Loucy (cell line): Measurements from ENCODE around the gene THYN1.

ENCODE experiments used
- H2AFZ ChIP-seq: fragments of 200-600 bp; sonication (generic); 2 replicates; pipeline ENCODE4 v1.6.0; 2016; ENCODE audit warnings: antibody characterized with exemption, mild to moderate bottlenecking, low read length, moderate library complexity
- H3F3A ChIP-seq: fragments of 200-600 bp; 2 replicates; pipeline ENCODE4 v1.6.0; 2016; ENCODE audit warnings: antibody characterized with exemption, low read depth, mild to moderate bottlenecking
- H3K27me3 ChIP-seq: fragments of 200-600 bp; sonication (generic); 2 replicates; pipeline ENCODE4 v1.6.1; 2014; ENCODE audit warnings: low read length, mild to moderate bottlenecking; ENCODE audit not compliant: insufficient read depth, poor library complexity, severe bottlenecking
- H3K36me3 ChIP-seq: fragments of 200-600 bp; sonication (generic); 2 replicates; pipeline ENCODE4 v1.6.1; 2016; ENCODE audit warnings: low read length; ENCODE audit not compliant: insufficient read depth
- H3K4me1 ChIP-seq: fragments of 200-600 bp; sonication (generic); 2 replicates; pipeline ENCODE4 v1.5.1; 2014; ENCODE audit warnings: low read length, mild to moderate bottlenecking; ENCODE audit not compliant: insufficient read depth, poor library complexity, severe bottlenecking
- H3K4me2 ChIP-seq: fragments of 200-600 bp; sonication (generic); 2 replicates; pipeline ENCODE4 v1.6.0; 2014; ENCODE audit warnings: antibody characterized with exemption, low read length, low read depth, mild to moderate bottlenecking; ENCODE audit not compliant: poor library complexity, severe bottlenecking
- H3K4me3 ChIP-seq: fragments of 200-600 bp; sonication (generic); 2 replicates; pipeline ENCODE4 v1.5.1; 2014; ENCODE audit warnings: low read length, mild to moderate bottlenecking, mixed read lengths; ENCODE audit not compliant: poor library complexity, severe bottlenecking
- H3K79me2 ChIP-seq: fragments of 200-600 bp; sonication (generic); 2 replicates; pipeline ENCODE4 v1.6.1; 2014; ENCODE audit warnings: low read length; ENCODE audit not compliant: insufficient read depth
- H3K9ac ChIP-seq: fragments of 200-600 bp; sonication (generic); 2 replicates; pipeline ENCODE4 v1.6.0; 2014; ENCODE audit warnings: mild to moderate bottlenecking, low read depth, low read length, moderate library complexity; ENCODE audit not compliant: poor library complexity, severe bottlenecking
- H3K9me2 ChIP-seq: fragments of 200-600 bp; sonication (generic); replicated peaks from 2 replicates; pipeline ENCODE4 v1.6.1; 2016; ENCODE audit warnings: low read depth, low read length, mixed read lengths
- H3K9me3 ChIP-seq: fragments of 200-600 bp; sonication (generic); 2 replicates; pipeline ENCODE4 v1.6.1; 2014; ENCODE audit warnings: mild to moderate bottlenecking, antibody characterized with exemption, low read length, low read depth; ENCODE audit not compliant: insufficient read depth
- H4K20me1 ChIP-seq: fragments of 200-600 bp; sonication (generic); 2 replicates; pipeline ENCODE4 v1.6.0; 2014; ENCODE audit warnings: antibody characterized with exemption, low read length, mild to moderate bottlenecking; ENCODE audit not compliant: insufficient read depth, poor library complexity, severe bottlenecking
- EZH2phosphoT487 ChIP-seq: fragments of 200-600 bp; IDR thresholded peaks from 2 replicates; pipeline ENCODE4 v1.6.1; 2018; ENCODE audit warnings: antibody characterized with exemption, mild to moderate bottlenecking, moderate library complexity, borderline replicate concordance
- TF ChIP-seq, protein P1 (sequence below): fragments of 200-600 bp; sonication (generic); conservative IDR thresholded peaks from 2 replicates; pipeline ENCODE4 v1.5.1; 2014; ENCODE audit warnings: mild to moderate bottlenecking, antibody characterized with exemption, low read length

The THYN1 gene

DNA sequence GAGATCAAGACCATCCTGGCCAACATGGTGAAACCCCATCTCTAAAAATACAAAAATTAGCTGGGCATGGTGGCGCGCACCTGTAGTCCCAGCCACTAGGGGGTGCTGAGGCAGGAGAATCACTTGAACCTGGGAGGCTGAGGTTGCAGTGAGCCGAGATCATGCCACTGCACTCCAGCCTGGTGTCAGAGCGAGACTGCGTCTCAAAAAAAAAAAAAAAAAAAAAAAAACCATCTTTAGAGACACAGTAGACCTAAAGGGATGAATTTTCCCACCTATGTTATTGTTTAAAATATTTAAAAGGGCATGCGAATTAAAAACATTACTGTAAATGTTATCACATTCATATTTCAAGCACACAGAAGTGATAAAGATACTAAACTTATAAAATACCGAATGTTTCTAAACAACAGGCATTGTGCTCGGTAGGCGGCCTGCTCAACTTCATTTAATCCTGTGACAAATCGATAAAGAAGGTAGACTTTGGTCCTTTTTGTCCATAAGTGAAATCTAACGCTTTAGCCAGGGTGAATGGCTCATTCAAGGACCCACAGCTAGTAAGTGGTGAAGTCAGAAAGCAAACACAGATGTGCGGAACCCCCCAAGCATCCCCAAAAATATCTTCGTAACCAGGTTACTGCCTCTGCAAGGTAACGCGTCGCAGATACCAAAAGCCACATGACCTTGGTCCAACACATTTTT, 45.5 kb downstream of the THYN1 start:
- peaks cover 5% of the 10 kb centered on the region; the same call in 1 of the 2 replicates for H3F3A ChIP-seq
- no peak overlapping the region for H3K4me3 ChIP-seq
- no peak for TF ChIP-seq EZH2phosphoT487
- TF ChIP-seq, protein P1, sequence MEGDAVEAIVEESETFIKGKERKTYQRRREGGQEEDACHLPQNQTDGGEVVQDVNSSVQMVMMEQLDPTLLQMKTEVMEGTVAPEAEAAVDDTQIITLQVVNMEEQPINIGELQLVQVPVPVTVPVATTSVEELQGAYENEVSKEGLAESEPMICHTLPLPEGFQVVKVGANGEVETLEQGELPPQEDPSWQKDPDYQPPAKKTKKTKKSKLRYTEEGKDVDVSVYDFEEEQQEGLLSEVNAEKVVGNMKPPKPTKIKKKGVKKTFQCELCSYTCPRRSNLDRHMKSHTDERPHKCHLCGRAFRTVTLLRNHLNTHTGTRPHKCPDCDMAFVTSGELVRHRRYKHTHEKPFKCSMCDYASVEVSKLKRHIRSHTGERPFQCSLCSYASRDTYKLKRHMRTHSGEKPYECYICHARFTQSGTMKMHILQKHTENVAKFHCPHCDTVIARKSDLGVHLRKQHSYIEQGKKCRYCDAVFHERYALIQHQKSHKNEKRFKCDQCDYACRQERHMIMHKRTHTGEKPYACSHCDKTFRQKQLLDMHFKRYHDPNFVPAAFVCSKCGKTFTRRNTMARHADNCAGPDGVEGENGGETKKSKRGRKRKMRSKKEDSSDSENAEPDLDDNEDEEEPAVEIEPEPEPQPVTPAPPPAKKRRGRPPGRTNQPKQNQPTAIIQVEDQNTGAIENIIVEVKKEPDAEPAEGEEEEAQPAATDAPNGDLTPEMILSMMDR = peak; percentile 62
- H3K9me3 ChIP-seq = no peaks in the 10 kb centered on the region
- no peaks in the 10 kb centered on the region for H3K27me3 ChIP-seq
- H3K79me2 ChIP-seq = peaks cover 24% of the 10 kb centered on the region
- peaks cover 77% of the 10 kb centered on the region for H3K36me3 ChIP-seq
- H3K4me2 ChIP-seq = no peak overlapping the region
- H4K20me1 ChIP-seq = peaks cover 6% of the 10 kb centered on the region
- H3K9me2 ChIP-seq = no peaks in the 10 kb centered on the region
- H3K4me1 ChIP-seq = no peaks in the 10 kb centered on the region
- H3K9ac ChIP-seq = no peak overlapping the region
- no peak overlapping the region for H2AFZ ChIP-seq

DNA sequence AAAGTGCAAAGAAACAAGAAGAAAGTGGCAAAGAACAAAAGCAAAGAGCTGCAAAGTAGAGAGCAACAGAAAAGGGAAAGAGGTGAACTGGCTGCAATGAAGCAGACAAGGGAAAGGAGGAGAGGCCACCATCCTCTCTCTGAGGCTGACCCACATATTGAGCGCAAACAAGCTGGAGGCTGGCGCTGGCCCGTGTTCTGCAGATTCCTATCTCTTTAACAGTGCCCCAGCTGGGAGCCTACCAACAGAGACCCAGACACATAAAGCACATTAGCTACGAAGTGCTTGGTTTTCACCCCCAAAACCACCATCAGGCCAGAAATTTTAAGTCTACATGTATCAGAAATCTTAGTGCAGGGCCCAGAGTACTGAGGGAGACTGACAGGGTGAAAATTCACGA, 47.0 kb downstream of the THYN1 start:
- Histone ChIP-seq H3F3A (peaks cover 5% of the 10 kb centered on the region; the same call in 1 of the 2 replicates), H3K27me3 (no peaks in the 10 kb centered on the region), H3K4me1 (no peaks in the 10 kb centered on the region), H3K36me3 (peaks cover 88% of the 10 kb centered on the region), H3K9ac (no peak overlapping the region), H2AFZ (no peak overlapping the region), H3K79me2 (peaks cover 9% of the 10 kb centered on the region), H3K9me3 (no peaks in the 10 kb centered on the region), H3K4me2 (no peak overlapping the region), H3K9me2 (no peaks in the 10 kb centered on the region), H3K4me3 (no peak overlapping the region), H4K20me1 (no peaks in the 10 kb centered on the region)
- TF ChIP-seq EZH2phosphoT487 = no peak
- TF ChIP-seq, protein P1 = no peak

DNA sequence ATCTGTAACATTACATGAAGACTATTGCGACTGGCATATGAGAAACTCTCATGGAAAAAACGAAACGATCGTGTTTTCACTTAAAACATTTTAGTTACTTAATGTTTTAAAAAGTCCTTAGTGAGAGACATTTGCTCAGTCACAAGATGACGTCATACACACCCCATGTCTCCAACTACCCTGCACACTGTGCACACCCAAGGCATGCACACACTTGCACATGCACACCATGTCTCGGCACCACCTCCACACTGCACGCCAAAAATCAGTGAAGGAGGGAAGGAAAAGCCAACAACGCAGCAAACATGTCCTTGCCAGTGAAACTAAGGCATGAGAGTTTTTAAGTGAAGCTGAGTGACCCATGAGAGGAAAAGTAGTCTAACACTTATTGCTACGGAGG, 47.4 kb downstream of the THYN1 start:
- H3K27me3 ChIP-seq = no peaks in the 10 kb centered on the region
- H4K20me1 ChIP-seq = no peaks in the 10 kb centered on the region
- no peaks in the 10 kb centered on the region for H3K4me1 ChIP-seq
- H3K9me3 ChIP-seq = no peaks in the 10 kb centered on the region
- no peak for TF ChIP-seq EZH2phosphoT487
- TF ChIP-seq, protein P1 = no peak
- no peaks in the 10 kb centered on the region for H3K9me2 ChIP-seq
- H3F3A ChIP-seq = peaks cover 5% of the 10 kb centered on the region; the same call in 1 of the 2 replicates
- peaks cover 93% of the 10 kb centered on the region for H3K36me3 ChIP-seq
- no peak overlapping the region for H3K4me2 ChIP-seq
- H3K9ac ChIP-seq = no peak overlapping the region
- H2AFZ ChIP-seq = no peak overlapping the region
- H3K4me3 ChIP-seq = no peak overlapping the region
- peaks cover 4% of the 10 kb centered on the region; the same call in 1 of the 2 replicates for H3K79me2 ChIP-seq
